ENCODE measurements around the gene ENTPD7.
A peak's percentile ranks its signal among the peaks of the same experiment; 100 is the strongest.

ENTPD7 gene

GRCh38 chr10:99689461-99689860, 30.2 kb downstream of the ENTPD7 start:
- TF ChIP-seq MAX (IDR thresholded peaks at IDR 0.05; ENCODE audit: low read depth, low read length) (no peak), MYC (IDR thresholded peaks at IDR 0.05; ENCODE audit: low read depth, low read length) (no peak), CTCF (IDR thresholded peaks at IDR 0.05; ENCODE audit: low read depth, low read length) (no peak), POLR2A (IDR thresholded peaks at IDR 0.05; ENCODE audit: extremely low read depth, insufficient read length) (no peak)
- H3K4me3 ChIP-seq (ENCODE audit: low read depth, low read length): no peak overlapping the region
- DNase-seq (ENCODE audit: low read depth): no peak

GRCh38 chr10:99693933-99694583, 34.7 kb downstream of the ENTPD7 start:
- no peak for DNase-seq (ENCODE audit: low read depth)
- TF ChIP-seq MYC (IDR thresholded peaks at IDR 0.05; ENCODE audit: low read depth, low read length) (no peak), MAX (IDR thresholded peaks at IDR 0.05; ENCODE audit: low read depth, low read length) (no peak), POLR2A (IDR thresholded peaks at IDR 0.05; ENCODE audit: extremely low read depth, insufficient read length) (no peak), CTCF (IDR thresholded peaks at IDR 0.05; ENCODE audit: low read depth, low read length) (no peak)
- no peak overlapping the region for H3K4me3 ChIP-seq (ENCODE audit: low read depth, low read length)

GRCh38 chr10:99695761-99696160, 36.5 kb downstream of the ENTPD7 start:
- no peak overlapping the region for H3K4me3 ChIP-seq (ENCODE audit: low read depth, low read length)
- no peak for TF ChIP-seq POLR2A (IDR thresholded peaks at IDR 0.05; ENCODE audit: extremely low read depth, insufficient read length)
- TF ChIP-seq MAX (IDR thresholded peaks at IDR 0.05; ENCODE audit: low read depth, low read length): no peak
- TF ChIP-seq MYC (IDR thresholded peaks at IDR 0.05; ENCODE audit: low read depth, low read length): no peak
- no peak for TF ChIP-seq CTCF (IDR thresholded peaks at IDR 0.05; ENCODE audit: low read depth, low read length)
- DNase-seq (ENCODE audit: low read depth): no peak

- peak; percentile 37 for DNase-seq (ENCODE audit: low read depth)
- H3K4me3 ChIP-seq (ENCODE audit: low read depth, low read length): no peak overlapping the region
- TF ChIP-seq MYC (IDR thresholded peaks at IDR 0.05; ENCODE audit: low read depth, low read length) (no peak), CTCF (IDR thresholded peaks at IDR 0.05; ENCODE audit: low read depth, low read length) (peak; percentile 30)
Measured at GRCh38 chr10:99698504-99699080, 39.3 kb downstream of the ENTPD7 start.

- H3K4me3 ChIP-seq (ENCODE audit: low read depth, low read length): no peak overlapping the region
- no peak for DNase-seq (ENCODE audit: low read depth)
- TF ChIP-seq MAX (IDR thresholded peaks at IDR 0.05; ENCODE audit: low read depth, low read length) (no peak), POLR2A (IDR thresholded peaks at IDR 0.05; ENCODE audit: extremely low read depth, insufficient read length) (no peak), MYC (IDR thresholded peaks at IDR 0.05; ENCODE audit: low read depth, low read length) (no peak), CTCF (IDR thresholded peaks at IDR 0.05; ENCODE audit: low read depth, low read length) (no peak)
Measured at GRCh38 chr10:99700649-99701048, 41.3 kb downstream of the ENTPD7 start.

All from NB4 (cell line).